RKO (cell line): ENCODE measurements around the gene RHOT2.

Source experiments
- DNase-seq: peaks from one replicate; pipeline ENCODE4 v3.0.0-alpha.2; 2016; ENCODE audit warnings: low spot score

RHOT2 gene

DNA sequence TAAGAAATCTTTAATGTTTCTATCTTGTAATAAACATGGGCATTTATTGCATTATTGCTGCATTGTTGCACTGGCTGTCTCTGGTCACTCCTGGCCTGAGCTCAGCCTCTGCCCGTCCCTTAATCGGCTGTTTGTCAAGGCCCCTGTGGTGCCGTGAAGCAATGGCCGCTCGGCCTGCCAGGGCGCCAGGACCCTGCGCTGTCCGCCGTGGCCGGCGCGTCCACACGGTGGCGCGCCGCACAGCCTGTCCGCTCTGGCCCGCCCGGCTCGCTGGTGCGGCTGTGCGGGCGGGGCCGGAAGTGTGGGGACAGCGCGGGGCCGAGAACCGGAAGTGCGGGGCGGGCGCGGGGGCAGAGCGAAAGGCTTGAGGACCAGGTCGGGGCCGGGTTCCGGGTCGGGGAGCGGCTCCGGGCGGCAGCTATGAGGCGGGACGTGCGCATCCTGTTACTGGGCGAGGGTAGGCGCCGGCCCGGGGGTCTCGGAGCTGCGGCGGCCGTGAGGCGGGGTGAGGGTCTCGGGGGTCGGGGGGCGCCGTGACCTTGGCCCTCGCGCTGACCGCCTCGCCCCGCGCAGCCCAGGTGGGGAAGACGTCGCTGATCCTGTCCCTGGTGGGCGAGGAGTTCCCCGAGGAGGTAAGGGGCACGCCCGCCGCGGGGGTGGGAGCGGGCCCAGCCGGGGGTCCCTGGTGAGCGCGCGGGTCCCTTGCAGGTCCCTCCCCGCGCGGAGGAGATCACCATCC, at the start of gene RHOT2:
Gene RHOT2 (plus strand): TSS at position 353 of the 739 bp plus-strand sequence. CDS start 68 bp downstream, at position 421.
- peak; percentile 91 for DNase-seq

DNA sequence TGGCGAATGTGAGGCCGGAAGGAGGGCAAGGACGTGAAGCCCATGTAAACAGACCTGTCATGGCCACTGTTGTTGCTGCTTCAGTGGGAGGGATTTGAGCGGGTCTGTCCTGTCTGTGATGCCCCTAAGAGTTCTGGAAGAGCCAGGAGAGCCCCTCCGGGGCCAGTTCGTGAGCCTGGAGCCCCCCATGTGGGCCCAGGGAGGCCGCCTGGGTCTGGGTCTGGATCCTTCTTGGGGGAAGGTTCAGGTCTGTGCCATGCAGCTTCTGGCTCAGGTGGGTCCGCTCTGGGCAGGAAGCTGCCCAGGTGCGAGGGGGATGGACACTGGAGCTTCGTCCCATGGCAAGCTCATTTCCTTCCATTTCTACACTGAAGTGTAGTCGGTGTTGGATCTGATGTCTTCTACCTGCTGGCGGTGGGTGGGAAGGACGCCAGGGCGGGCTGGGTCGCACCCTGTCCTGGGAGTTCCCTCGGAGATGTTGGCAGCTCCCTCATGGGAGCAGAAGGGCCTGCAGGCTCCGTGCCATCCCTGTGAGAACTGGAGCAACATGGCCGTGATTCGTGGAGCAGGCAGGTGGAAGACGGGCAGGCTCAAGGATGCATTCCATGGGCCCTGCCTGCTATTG, 48.3 kb upstream of the RHOT2 start:
- no peak for DNase-seq

DNA sequence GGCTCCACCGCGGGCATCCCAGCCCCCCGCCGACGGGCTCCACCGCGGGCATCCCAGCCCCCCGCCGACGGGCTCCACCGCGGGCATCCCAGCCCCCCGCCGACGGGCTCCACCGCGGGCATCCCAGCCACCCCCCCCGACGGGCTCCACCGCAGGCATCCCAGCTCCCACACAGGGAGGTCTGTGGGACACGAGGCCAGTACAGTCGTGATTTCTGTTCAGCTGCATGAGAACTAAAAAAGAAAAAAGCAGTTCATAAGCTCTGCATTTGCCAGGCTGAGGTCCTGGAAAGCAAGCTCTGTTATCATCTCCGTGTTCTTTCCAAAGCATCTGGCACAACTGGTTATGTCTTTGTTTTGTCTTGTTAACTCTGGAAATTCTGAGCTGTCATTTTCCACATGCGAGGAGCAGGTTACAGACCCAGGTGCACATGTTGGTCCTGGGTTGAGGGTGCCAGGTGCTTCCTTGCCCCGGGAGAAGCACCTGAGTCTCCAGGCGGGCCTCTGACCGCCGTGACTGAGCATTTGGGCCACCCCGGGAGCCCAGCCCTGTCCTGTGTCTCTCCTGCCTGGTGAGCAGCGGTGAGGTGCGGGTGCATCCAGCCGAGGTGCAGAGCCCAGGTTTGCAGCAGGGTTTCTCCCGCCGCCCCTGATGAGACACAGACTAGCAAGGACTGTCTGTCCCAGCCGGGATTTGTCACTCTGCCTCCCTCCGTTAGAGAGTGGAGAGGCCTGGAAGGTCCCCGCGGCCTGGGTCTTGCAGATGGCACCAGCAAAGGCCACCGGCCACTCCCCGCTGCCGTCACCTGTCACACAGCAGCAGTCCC, 47.0 kb upstream of the RHOT2 start:
- no peak for DNase-seq

DNA sequence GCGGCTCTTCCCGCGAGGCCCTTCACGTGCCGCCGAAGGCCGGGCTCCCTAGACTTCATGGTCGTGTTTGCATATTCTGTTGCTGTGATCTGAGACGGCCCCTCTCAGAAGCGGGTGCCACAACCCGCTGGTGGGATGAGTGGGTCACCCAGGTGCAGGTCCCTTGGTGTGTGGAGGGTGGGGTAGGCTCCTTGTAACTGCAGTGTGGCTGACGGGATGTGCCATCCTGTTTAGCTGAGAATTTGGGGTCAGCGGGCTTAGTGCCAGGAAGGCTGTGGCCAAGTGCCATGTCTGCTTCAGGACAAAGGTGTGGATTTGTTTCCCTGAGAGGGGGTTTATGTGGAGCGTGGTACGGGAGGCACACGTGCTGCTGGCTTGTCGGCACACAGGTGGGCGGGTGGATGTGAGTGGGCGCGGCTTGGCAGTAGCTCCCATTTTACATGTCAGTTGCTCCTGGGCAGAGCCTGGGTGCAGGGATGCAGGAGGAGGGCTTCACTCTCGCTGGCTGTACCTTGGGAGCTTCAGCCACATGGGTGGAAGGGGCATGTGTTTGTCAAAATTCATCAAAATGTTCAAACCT, 46.3 kb upstream of the RHOT2 start:
- DNase-seq, result no peak

DNA sequence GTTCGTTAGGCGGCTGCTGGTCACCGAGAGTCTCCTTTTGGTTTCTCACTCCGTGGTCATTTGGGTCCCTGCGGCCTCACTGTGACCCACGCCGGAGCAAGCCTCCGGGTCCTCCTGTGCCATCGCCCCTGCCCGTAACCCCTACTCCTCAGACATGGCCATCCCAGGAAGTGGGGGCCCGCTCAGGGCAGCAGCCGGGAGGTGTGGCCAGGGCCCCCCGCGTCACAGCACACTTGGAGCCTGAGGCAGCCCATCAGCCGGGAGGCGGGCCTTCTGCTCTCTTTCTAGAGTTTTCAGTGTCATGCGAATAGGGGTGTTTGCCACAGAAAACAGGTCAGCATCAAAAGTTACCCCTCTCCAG, 45.0 kb upstream of the RHOT2 start:
- DNase-seq, result no peak

DNA sequence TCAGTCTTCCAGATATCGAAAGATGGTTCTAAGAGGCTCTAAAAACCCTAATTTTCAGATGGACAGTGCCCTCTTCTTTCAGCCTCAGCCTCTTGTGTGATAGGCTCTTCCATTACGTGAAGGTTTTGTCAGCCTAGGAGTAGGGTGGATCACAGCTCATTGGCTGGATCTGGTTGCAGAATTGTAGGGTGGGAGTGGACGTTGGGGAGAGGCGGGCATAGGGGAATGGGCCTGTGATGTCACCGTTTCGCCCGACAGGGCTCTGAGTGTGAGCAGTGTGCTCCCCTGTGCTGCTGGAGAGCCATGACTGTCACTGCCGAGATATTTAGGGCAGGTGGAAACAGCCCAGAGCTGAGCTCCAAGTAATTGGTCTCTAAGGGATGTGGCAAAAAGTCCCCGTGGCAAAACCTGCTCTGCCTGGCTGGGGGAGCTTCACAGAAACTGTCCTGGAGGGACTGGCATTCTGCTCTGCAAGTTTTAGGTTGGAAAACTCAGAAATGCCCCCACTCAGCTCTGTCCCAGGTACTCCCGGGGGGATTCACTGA, 43.3 kb upstream of the RHOT2 start:
- no peak for DNase-seq

DNA sequence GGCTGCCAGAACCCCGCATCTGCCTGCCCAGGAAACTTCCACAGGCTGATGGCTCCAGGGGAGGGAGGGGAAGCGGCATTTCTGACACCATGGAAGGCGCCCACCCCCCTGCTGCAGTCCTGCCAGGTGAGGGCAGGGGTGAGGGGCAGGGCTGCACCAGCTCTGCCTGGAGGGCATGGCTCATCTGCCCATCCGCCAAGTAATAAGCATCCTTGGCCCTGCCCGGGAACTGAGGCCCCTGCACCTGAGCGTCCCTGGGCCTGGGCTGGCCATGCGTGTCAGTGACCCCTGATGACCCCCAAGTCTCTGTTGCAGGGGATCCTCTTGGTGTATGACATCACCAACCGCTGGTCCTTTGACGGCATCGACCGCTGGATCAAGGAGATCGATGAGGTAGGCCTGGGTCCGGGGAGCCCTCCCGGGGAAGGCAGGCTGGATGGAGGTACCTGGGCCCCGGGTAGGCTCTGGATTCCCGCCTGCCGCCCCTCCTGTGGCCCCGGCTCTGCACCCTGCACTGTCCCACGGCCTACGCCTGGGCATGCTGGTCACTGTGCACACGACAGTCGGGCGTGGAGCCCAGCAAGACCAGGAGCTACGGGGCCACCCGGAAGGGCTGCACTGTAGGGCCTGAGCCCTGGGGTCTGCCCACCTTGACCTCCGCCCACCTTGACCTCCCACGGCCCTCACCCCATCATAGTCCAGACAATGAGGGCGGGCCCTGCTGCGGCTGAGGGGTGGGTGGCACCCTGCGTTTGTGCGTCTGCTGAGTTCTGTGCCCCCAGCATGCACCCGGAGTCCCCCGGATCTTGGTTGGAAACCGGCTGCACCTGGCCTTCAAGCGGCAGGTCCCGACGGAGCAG, 42.6 kb upstream of the RHOT2 start:
- no peak for DNase-seq

DNA sequence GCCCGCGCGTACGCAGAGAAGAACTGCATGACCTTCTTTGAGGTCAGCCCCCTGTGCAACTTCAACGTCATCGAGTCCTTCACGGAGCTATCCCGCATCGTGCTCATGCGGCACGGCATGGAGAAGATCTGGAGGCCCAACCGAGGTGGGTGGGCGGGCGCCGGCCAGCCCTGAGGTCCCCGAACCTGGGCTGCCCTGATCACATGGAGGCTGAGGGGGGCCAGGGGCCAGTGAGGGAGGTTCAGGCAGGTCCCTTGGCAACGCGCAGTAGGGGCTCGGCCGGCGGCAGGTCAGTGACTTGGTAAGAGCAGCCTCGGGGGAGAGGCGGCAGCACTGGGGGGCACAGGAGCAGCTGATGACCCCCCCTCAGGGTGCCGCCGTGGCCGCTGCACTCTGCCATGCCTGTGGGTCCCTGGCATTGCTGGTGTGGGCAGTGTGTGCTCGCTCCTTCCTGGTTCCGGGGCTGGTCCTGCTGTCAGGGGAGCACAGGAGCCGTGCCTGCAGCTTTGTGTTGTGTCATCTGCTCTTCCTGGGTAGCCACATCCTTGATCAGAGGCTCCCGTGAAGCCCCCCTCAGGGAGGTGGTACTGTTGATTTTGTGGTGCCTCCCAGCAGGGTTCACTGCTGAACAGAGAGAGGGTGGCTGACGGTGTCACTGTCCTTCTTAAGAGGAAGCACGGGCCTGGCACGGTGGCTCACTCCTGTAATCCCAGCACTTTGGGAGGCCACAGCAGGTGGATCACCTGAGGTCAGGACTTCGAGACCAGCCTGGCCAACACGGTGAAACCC, 41.8 kb upstream of the RHOT2 start:
- no peak for DNase-seq

DNA sequence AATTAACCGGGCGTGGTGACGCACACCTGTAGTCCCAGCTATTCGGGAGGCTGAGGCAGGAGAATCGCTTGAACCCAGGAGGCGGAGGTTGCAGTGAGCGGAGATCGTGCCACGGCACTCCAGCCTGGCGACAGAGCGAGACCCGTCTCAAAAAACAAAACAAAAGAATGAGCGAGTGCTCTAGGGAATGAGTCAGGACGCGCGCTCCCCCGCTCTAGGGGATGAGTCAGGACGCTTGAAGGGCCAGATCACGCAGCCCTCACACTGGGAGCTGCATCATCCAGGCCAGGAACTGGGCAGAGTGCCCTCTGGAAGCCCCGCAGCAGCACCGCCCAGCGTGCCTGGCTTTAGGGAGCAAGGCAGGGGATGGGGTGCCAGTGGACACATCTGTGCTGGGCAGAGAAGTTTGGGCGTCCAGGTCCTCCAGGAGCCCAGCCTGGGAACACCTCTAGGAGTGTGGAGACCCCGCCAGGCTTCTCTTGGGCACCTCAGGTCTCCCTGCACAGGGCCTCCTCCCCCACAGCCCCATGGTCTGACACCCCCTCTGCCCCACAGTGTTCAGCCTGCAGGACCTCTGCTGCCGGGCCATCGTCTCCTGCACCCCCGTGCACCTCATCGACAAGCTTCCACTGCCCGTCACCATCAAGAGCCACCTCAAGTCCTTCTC, 41.0 kb upstream of the RHOT2 start:
- peak; percentile 97 for DNase-seq

DNA sequence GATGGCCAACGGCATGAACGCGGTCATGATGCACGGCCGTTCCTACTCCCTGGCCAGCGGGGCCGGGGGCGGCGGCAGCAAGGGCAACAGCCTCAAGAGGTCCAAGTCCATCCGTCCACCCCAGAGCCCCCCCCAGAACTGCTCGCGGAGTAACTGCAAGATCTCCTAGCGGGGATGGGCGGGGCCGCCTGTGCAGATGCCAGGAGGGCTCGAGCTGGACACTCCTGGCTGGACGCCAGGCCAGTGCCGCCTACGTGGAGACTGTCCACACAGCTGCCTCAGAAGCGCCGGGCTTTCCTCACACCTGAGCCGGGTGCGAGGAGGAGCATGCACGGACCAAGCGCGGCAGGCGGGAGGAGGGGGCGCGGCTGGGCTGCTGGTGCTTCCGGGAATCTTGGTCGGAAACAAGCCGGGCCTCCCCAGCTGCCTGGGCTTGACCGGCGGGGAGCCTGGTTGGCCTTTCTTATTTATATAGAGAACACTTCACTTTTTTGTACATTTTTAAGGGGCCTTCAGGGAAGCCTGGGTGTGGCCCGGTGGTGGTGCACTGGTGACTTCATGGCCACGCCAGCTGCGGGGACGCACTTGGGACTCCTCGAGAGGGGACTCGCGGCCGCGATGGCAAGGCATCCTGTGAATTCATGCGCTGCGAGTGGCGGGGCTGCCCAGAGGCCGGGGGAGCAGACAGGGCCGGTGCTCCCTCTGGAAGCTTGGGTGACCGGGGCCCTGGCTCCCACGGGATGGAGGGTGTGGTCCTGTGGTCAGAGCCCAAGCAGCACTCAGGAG, 40.3 kb upstream of the RHOT2 start:
- DNase-seq, result no peak

DNA sequence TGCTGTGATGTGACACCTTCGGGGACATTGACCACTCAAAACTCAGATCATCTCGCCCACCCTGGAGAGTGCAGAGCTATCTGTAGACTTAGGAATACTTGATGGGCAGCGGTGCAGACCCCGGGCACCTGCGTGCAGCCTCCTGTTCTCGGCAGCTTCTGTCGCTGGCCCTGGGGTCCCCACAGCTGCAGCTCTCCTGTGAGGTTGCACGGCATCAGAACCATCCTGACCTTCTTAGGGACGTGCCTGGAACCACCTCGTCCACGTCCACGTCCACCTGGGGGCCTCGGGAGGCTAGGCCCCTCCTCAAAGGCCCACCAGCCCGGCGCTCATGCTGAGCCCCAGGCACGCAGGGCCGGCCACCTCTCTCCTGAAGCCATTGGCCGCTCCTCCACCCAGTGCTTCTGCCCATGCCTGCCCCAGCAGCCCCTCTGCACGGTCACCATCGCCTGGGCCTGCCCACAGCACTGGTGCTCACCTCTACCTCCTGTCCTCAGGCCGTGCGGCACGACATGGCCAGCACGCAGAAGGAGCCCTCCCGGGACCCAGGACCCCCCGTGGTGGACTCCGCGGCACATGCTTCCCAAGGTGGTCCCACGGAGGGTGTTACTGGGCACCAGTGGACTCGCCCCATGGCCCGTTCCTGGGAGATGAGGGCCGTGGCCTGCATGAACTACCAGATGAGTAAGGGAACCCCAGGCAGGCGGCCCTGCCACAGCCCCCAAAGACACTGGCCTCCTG, 39.4 kb upstream of the RHOT2 start:
- no peak for DNase-seq

DNA sequence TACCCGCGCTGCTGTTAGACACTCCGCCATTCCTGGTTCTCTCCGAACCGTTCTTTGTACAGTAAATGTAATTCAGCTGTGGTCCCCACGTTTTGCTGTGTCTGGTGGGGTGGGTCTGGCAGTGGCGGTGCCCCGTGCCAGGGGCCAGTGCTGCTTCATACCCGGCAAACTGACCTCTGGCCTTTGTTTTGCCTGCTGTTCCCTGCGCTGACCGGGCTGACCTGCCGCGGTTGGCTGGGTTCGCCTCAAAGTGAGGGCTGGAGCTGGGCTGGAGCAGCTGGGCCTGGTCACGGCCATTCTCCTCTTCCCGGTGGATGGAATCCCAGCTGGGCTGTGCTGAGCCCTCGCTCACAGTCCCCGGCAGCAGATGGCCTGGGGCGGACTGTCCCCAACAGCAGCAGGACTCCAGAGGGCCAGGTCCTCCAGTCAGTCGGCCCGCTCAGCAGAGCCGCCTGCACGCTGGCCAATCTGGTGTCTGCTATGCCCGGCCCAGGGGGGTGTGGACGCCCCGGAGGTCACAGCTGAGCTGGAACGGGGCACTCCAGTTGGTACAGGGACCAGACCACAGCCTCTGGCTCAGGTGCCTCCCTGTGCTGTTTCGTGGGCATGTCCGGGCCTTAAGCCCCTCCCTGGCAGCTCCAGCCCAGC, 38.6 kb upstream of the RHOT2 start:
- DNase-seq, result no peak

DNA sequence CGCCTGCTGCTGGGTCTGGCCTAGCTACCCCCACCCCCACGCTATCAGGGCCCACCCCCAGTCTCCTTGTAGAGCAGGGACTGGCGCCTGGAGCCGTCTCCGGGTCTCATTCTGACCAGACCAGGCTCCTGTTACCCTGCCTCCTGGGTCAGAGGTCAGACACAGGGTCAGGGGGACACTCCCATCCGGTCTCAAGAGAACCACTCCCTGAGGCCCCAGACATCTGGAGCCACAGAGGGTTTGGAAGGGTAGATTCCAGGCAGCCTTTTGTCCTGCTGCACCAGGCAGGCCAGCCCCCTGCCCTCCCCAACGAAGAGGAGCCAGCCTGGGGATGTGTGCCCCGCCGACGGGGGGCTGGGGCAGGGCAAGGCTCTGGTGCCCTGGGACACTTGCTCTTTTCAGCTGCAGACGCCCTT, 38.1 kb upstream of the RHOT2 start:
- DNase-seq, result no peak

DNA sequence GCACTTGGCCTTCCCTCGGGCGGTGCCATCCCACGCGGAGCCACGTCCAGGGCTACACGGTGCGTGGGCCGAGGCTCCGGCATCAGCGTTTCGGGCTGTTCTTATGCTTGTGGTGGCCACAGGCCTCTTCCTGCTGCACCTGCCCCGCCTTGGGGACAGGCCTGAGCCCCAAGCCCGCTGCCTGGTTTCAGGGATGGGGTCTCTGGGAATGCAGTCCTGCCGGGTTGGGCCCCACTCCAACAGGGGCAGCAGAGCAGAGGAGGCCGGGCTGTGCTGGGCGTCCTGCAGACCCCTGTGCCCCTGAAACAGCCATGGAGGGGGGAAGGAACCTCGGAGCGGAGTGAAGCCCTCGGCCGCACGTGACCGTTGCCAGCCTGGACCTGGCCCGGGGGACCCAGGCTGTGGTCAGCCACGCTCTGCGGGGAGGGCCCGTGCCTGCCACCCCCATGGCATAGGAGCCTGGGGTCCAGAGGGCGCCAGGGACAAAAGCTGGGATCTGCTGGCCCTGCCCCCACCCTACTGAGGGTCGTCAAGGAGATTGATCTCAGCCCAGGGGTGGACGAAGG, 37.6 kb upstream of the RHOT2 start:
- DNase-seq, result no peak

DNA sequence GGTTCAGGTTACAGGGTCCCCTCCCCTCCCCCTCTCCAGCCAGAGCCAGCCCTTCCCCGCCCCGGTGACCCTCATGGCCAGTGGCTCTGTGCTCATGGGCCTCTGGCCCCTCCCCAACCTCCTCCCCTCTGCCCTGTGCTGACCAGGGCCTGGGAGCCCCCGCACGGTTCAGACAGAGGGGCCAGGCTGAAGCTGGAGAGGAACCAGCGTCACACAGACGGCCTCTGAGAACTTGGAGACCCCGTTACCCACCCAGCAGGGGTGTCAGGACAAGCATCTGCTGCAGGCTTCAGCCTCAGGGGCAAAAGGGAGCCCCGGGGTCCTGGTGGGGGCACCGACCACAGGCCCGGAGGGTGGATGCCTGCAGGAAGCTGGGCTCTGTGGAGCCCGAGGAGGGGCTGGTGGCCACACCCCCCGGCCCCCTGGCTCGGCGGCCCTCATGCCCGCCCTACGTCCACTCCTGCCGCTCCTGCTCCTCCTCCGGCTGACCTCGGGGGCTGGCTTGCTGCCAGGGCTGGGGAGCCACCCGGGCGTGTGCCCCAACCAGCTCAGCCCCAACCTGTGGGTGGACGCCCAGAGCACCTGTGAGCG, 37.0 kb upstream of the RHOT2 start, which contains the start of gene WFIKKN1:
Gene WFIKKN1 (plus strand): TSS at position 171 of the 591 bp plus-strand sequence. CDS start 269 bp downstream, at position 440.
- DNase-seq, result no peak

DNA sequence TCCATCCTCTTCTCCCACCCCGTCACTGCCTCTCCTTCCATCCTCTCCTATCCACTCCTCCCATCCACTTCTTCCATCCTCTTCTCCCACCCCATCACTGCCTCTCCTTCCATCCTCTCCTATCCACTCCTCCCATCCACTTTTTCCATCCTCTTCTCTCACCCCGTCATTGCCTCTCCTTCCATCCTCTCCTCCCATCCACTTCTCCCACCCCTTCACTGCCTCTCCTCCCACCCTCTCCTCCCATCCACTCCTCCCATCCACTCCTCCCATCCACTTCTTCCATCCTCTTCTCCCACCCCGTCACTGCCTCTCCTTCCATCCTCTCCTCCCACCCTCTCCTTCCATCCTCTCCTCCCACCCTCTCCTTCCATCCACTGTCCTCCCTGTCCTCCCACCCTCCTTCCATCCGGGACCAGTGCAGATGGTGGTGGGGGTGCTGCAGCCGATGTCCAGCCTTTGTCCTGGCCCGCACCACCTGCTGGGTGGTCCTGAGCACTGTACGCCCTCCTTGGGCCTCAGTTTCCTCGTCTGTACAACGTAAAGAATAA, 36.0 kb upstream of the RHOT2 start:
- no peak for DNase-seq
